ENCODE data around the gene CD44.

The CD44 gene

GRCh38 chr11:35235157-35235468 is 96.1 kb downstream of the CD44 start:
- ATAC-seq, result no peak
- TF ChIP-seq CSRNP3 (CRISPR knock-in tag; IDR thresholded peaks at IDR 0.05) (no peak), OSR1 (CRISPR knock-in tag; IDR thresholded peaks at IDR 0.05) (no peak), ZFP30 (CRISPR knock-in tag; IDR thresholded peaks at IDR 0.05) (no peak), SNAI2 (CRISPR knock-in tag; IDR thresholded peaks at IDR 0.05) (no peak), GLIS3 (CRISPR knock-in tag; IDR thresholded peaks at IDR 0.05) (no peak), PPARA (CRISPR knock-in tag; IDR thresholded peaks at IDR 0.05; ENCODE audit: borderline replicate concordance) (no peak), ISL1 (CRISPR knock-in tag; IDR thresholded peaks at IDR 0.05) (no peak), ARNTL (CRISPR knock-in tag; IDR thresholded peaks at IDR 0.05; ENCODE audit: borderline replicate concordance, low read depth) (no peak), TCF4 (CRISPR knock-in tag; IDR thresholded peaks at IDR 0.05; ENCODE audit: borderline replicate concordance) (no peak)

- no peak for ATAC-seq
- no peak for TF ChIP-seq ZNF8 (CRISPR knock-in tag; IDR thresholded peaks at IDR 0.05)
- TF ChIP-seq ZFP30 (CRISPR knock-in tag; IDR thresholded peaks at IDR 0.05), result no peak
- TF ChIP-seq PATZ1 (CRISPR knock-in tag; IDR thresholded peaks at IDR 0.05; ENCODE audit: borderline replicate concordance), result no peak
- TF ChIP-seq PPARA (CRISPR knock-in tag; IDR thresholded peaks at IDR 0.05; ENCODE audit: borderline replicate concordance), result no peak
- TF ChIP-seq ZFP3 (CRISPR knock-in tag; IDR thresholded peaks at IDR 0.05), result no peak
- no peak for TF ChIP-seq CSDC2 (CRISPR knock-in tag; IDR thresholded peaks at IDR 0.05)
- TF ChIP-seq BACH2 (CRISPR knock-in tag; IDR thresholded peaks at IDR 0.05; ENCODE audit: borderline replicate concordance), result no peak
- no peak for TF ChIP-seq ZNF70 (CRISPR knock-in tag; IDR thresholded peaks at IDR 0.05)
- TF ChIP-seq ESRRG (CRISPR knock-in tag; IDR thresholded peaks at IDR 0.05), result no peak
- no peak for TF ChIP-seq GLIS3 (CRISPR knock-in tag; IDR thresholded peaks at IDR 0.05)
- no peak for TF ChIP-seq POU6F1 (CRISPR knock-in tag; IDR thresholded peaks at IDR 0.05; ENCODE audit: borderline replicate concordance, low read depth)
- no peak for TF ChIP-seq CREB5 (CRISPR knock-in tag; IDR thresholded peaks at IDR 0.05; ENCODE audit: low read depth)
- TF ChIP-seq SNAI2 (CRISPR knock-in tag; IDR thresholded peaks at IDR 0.05), result no peak
- no peak for TF ChIP-seq TCF4 (CRISPR knock-in tag; IDR thresholded peaks at IDR 0.05; ENCODE audit: borderline replicate concordance)
- no peak for TF ChIP-seq ISL1 (CRISPR knock-in tag; IDR thresholded peaks at IDR 0.05)
- no peak for TF ChIP-seq CSRNP3 (CRISPR knock-in tag; IDR thresholded peaks at IDR 0.05)
- no peak for TF ChIP-seq RARB (CRISPR knock-in tag; IDR thresholded peaks at IDR 0.05)
These were observed 96.5 kb downstream of the CD44 start for GRCh38 chr11:35235498-35235897.

GRCh38 chr11:35235936-35236666 is 97.1 kb downstream of the CD44 start:
- ATAC-seq, result no peak
- TF ChIP-seq TOX (CRISPR knock-in tag; IDR thresholded peaks at IDR 0.05; ENCODE audit: borderline replicate concordance) (no peak), POU6F1 (CRISPR knock-in tag; IDR thresholded peaks at IDR 0.05; ENCODE audit: borderline replicate concordance, low read depth) (no peak), TSHZ2 (CRISPR knock-in tag; IDR thresholded peaks at IDR 0.05) (no peak), ZC3H10 (CRISPR knock-in tag; IDR thresholded peaks at IDR 0.05) (no peak), ISL1 (CRISPR knock-in tag; IDR thresholded peaks at IDR 0.05) (no peak), CSRNP3 (CRISPR knock-in tag; IDR thresholded peaks at IDR 0.05) (no peak), ZNF8 (CRISPR knock-in tag; IDR thresholded peaks at IDR 0.05) (no peak), ZFP30 (CRISPR knock-in tag; IDR thresholded peaks at IDR 0.05) (no peak), ZFP3 (CRISPR knock-in tag; IDR thresholded peaks at IDR 0.05) (no peak), TCF4 (CRISPR knock-in tag; IDR thresholded peaks at IDR 0.05; ENCODE audit: borderline replicate concordance) (no peak), BACH2 (CRISPR knock-in tag; IDR thresholded peaks at IDR 0.05; ENCODE audit: borderline replicate concordance) (no peak), CSDC2 (CRISPR knock-in tag; IDR thresholded peaks at IDR 0.05) (no peak), OSR1 (CRISPR knock-in tag; IDR thresholded peaks at IDR 0.05) (no peak), PPARA (CRISPR knock-in tag; IDR thresholded peaks at IDR 0.05; ENCODE audit: borderline replicate concordance) (no peak)
